NCI-H345 treated with DMSO at 0.1 percent for 48 hours (cell line): ENCODE results near the gene EPB41L2.
"Not testable (repeated sequence)": the region's sequence is repeated elsewhere in the genome, so short reads cannot be mapped to it uniquely, and the experiment has no call there.

Source experiments
- DNase-seq: peaks from one replicate; lab custom pipeline; 2025; ENCODE audit not compliant: unreplicated experiment; lab: John Stamatoyannopoulos, UW

The EPB41L2 gene

GRCh38 chr6:130955755-130956154 lies 107.3 kb downstream of the EPB41L2 start:
- DNase-seq: peak; percentile 3

- no peak for DNase-seq
Measured at GRCh38 chr6:130949553-130949952, 113.5 kb downstream of the EPB41L2 start.

GRCh38 chr6:130947464-130947863 lies 115.6 kb downstream of the EPB41L2 start:
- DNase-seq: no peak

GRCh38 chr6:130946076-130946475 lies 117.0 kb downstream of the EPB41L2 start:
- DNase-seq: no peak

- DNase-seq: no peak
Measured at GRCh38 chr6:130945401-130945919, 117.6 kb downstream of the EPB41L2 start.

- no peak for DNase-seq
Measured at GRCh38 chr6:130944486-130944885, 118.6 kb downstream of the EPB41L2 start.

GRCh38 chr6:130943738-130944137 lies 119.3 kb downstream of the EPB41L2 start:
- DNase-seq: no peak

GRCh38 chr6:130942752-130943151 lies 120.3 kb downstream of the EPB41L2 start:
- not testable (repeated sequence) for DNase-seq

GRCh38 chr6:130937942-130938604 lies 125.0 kb downstream of the EPB41L2 start:
- DNase-seq: no peak

- no peak for DNase-seq
Measured at GRCh38 chr6:130936933-130937332, 126.1 kb downstream of the EPB41L2 start.

- no peak for DNase-seq
Measured at GRCh38 chr6:130935978-130936377, 127.1 kb downstream of the EPB41L2 start.

- DNase-seq: no peak
Measured at GRCh38 chr6:130934848-130935585, 128.0 kb downstream of the EPB41L2 start.

- DNase-seq: no peak
Measured at GRCh38 chr6:130933712-130934200, 129.3 kb downstream of the EPB41L2 start.

GRCh38 chr6:130932921-130933320 lies 130.1 kb downstream of the EPB41L2 start:
- no peak for DNase-seq

GRCh38 chr6:130932438-130932837 lies 130.6 kb downstream of the EPB41L2 start:
- DNase-seq: no peak

- no peak for DNase-seq
Measured at GRCh38 chr6:130931683-130932082, 131.4 kb downstream of the EPB41L2 start.

GRCh38 chr6:130929036-130929678 lies 133.9 kb downstream of the EPB41L2 start:
- DNase-seq: no peak

- DNase-seq: no peak
Measured at GRCh38 chr6:130928158-130928912, 134.7 kb downstream of the EPB41L2 start.

- DNase-seq: no peak
Measured at GRCh38 chr6:130927305-130927704, 135.7 kb downstream of the EPB41L2 start.

GRCh38 chr6:130923350-130923749 lies 139.7 kb downstream of the EPB41L2 start:
- DNase-seq: no peak

- DNase-seq: no peak
Measured at GRCh38 chr6:130922922-130923321, 140.1 kb downstream of the EPB41L2 start.
